Heart left ventricle (tissue), 16 donors: ENCODE results near the gene BICDL1. TPM values are rescaled to one million over a fixed set of nuclear protein-coding genes. Genes with fewer than 3 reads are reported as not detected.

Experiments
- ATAC-seq, 4 donors: fragments of 200-7000 bp; cut with Tn5 transposase; one replicate each; pipeline ENCODE4 v1.9.1; 2020 to 2022; ENCODE audit warnings: moderate library complexity in 4 of 4, mild to moderate bottlenecking in 3 of 4, moderate number of reproducible peaks in 1 of 4
- DNase-seq, 5 donors: peaks; one replicate each; pipeline ENCODE4 v3.0.0-alpha.2; 2020
- H3K27ac ChIP-seq, 12 donors: fragments of 200-600 bp; sonication (generic) in 4 of 12; one replicate each; pipeline versions ENCODE4 v1.5.0 to v1.8.0; 2016 to 2022; ENCODE audit warnings: mild to moderate bottlenecking in 2 of 12
- H3K27me3 ChIP-seq, 9 donors: fragments of 200-600 bp; sonication (generic) in 2 of 9; one replicate each; pipeline versions ENCODE4 v1.5.1 to v1.8.0; 2016 to 2022; ENCODE audit warnings: mild to moderate bottlenecking in 3 of 9
- H3K36me3 ChIP-seq, 9 donors: fragments of 200-600 bp; sonication (generic) in 2 of 9; one replicate each; pipeline versions ENCODE4 v1.5.0 to v1.8.0; 2018 to 2022; ENCODE audit warnings: mild to moderate bottlenecking in 2 of 9
- H3K4me1 ChIP-seq, 12 donors: fragments of 200-600 bp; sonication (generic) in 4 of 12; one replicate each; pipeline versions ENCODE4 v1.5.0 to v1.8.0; 2016 to 2022; ENCODE audit warnings: mild to moderate bottlenecking in 3 of 12
- H3K4me3 ChIP-seq, 12 donors: fragments of 200-600 bp; sonication (generic) in 4 of 12; one replicate each; pipeline versions ENCODE4 v1.5.0 to v1.8.0; 2017 to 2022; ENCODE audit warnings: mild to moderate bottlenecking in 9 of 12, moderate library complexity in 4 of 12
- H3K9me3 ChIP-seq, 12 donors: fragments of 200-600 bp; sonication (generic) in 4 of 12; one replicate each; pipeline versions ENCODE4 v1.5.0 to v1.8.0; 2016 to 2022; ENCODE audit warnings: mild to moderate bottlenecking in 1 of 12
- POLR2A ChIP-seq, 2 donors: fragments of 450-650 bp; IDR thresholded peaks; one replicate each; pipeline ENCODE4 v1.6.1; 2017; ENCODE audit warnings: antibody characterized with exemption in 2 of 2, mild to moderate bottlenecking in 2 of 2, moderate library complexity in 2 of 2
- WGBS, 4 donors: extraction: QIAGEN DNeasy Blood & Tissue Kit in 2 of 4; methylation state at CpG; one replicate each; pipeline versions ENCODE4 v1.1.5 to v1.1.7; 2013 to 2018; 5-methylcytosine and 5-hydroxymethylcytosine counted together
- intact Hi-C, 10 donors: fragments of 100-400 bp; cut with DNase I; formaldehyde crosslinking; loops; one replicate each; pipeline versions ENCODE4 v1.11.1 to v1.14.2; 2022
- polyA plus RNA-seq, 2 donors: library from polyadenylated mRNA; stranded (reverse); fragments of 200-250 nt; gene quantifications; one replicate each; pipeline ENCODE4 v1.2.3, GENCODE V29; 2013
- total RNA-seq, 9 donors: library from RNA; depleted of rRNA in 2 of 9; stranded (reverse); fragments of >200 nt in 2 of 9; fragmentation: NEBNext Ultra II Directional in 3 of 9; extraction: Animal tissue kit (Norgen Biotek cat#: 25700) in 3 of 9; gene quantifications; one replicate each; pipeline versions ENCODE4 v1.1.0 to v1.2.4, GENCODE V29; 2016 to 2023
- TF ChIP-seq, protein P1 (sequence below), 12 donors: fragments of 200-600 bp; sonication (generic) in 4 of 12; IDR thresholded peaks; one replicate each; pipeline versions ENCODE4 v1.5.0 to v1.8.0; 2018 to 2022; ENCODE audit warnings: antibody characterized with exemption in 12 of 12, mild to moderate bottlenecking in 5 of 12
- donor health status: ischemic (EF 13 %, LVEDD 7.1; RV severe dilation, severe dysfunction).
- donor health status: healthy with polysubstance abuse.
- donor health status: DM: no; HTN: yes; CAD: no.
- donor health status: DM: no; HTN: no; CAD: no.
- donor health status: ischemic (EF 25% LVEDD 6.9; RV normal size, moderate dysfunction).
- donor health status: ischemic (EF 25% LVEDD 5.7; RV mildly dilated, moderate dysfunction).
- donor health status: healthy.
- donor health status: DM: yes; HTN: yes; CAD: no.
- donor health status: ischemic (EF 35%, LVEDD 5.7; RV mildly dilated, moderate dysfunction).
- donor health status: nonischemic (EF 11% LVEDD 7.7; RV severe dilation, severe dysfunction).
- donor health status: DM: yes; HTN: yes; CAD: no.
- donor health status: PGD.
- donor health status: ischemic (EF 29% LVEDD 5.4; RV normal size, mild dysfunction).
- donor health status: nonischemic (EF 23%, LVEDD 6.1; RV moderate dilation, normal function).

Gene BICDL1
- total and polyA plus RNA-seq, 11 donors: 0.12 to 28.0 (median 0.30) TPM; not detected in 4

DNA sequence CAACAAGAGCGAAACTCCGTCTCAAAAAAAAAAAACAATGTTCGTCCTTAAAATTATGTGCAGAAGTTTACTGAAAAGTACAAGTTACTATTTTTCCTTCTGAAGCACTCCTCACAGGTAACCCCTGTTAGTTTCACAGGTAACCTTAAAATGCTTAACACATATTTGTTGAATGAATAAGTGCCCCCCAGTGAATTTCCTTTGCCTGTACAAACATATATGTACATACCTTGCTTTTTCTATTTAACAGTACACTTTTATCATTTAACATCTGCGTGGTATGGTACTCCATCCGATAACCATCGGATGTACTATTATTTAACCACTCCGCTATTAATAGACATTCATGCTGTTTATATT is 128.9 kb downstream of the BICDL1 start:
- Histone ChIP-seq H3K27ac (peak overlapping the region in 4 of 12 donors; percentile 96 to 99 (median 98)), H3K36me3 (peaks cover 0 to 17% (median 0%) of the 10 kb centered on the region in 9 donors), H3K4me3 (peak overlapping the region; percentile 61 to 97 (median 88)), H3K4me1 (peaks cover 7 to 74% (median 32%) of the 10 kb centered on the region in 12 donors), H3K27me3 (no peaks in the 10 kb centered on the region), H3K9me3 (no peaks in the 10 kb centered on the region)
- ATAC-seq: no peak
- 31 to 46% (median 34%) methylated on average over 7 of the region's 7 CpGs for WGBS, 4 donors
- intact Hi-C loops: loop anchor here in 1 of 10 donors (2.0 kb wide), 1 partner anchor 77 kb away; the partner anchor contains the start of gene GCN1
- no peak for TF ChIP-seq POLR2A (IDR thresholded peaks at IDR 0.05)
- TF ChIP-seq, protein P1, sequence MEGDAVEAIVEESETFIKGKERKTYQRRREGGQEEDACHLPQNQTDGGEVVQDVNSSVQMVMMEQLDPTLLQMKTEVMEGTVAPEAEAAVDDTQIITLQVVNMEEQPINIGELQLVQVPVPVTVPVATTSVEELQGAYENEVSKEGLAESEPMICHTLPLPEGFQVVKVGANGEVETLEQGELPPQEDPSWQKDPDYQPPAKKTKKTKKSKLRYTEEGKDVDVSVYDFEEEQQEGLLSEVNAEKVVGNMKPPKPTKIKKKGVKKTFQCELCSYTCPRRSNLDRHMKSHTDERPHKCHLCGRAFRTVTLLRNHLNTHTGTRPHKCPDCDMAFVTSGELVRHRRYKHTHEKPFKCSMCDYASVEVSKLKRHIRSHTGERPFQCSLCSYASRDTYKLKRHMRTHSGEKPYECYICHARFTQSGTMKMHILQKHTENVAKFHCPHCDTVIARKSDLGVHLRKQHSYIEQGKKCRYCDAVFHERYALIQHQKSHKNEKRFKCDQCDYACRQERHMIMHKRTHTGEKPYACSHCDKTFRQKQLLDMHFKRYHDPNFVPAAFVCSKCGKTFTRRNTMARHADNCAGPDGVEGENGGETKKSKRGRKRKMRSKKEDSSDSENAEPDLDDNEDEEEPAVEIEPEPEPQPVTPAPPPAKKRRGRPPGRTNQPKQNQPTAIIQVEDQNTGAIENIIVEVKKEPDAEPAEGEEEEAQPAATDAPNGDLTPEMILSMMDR (IDR thresholded peaks at IDR 0.05): no peak
- DNase-seq: no peak

DNA sequence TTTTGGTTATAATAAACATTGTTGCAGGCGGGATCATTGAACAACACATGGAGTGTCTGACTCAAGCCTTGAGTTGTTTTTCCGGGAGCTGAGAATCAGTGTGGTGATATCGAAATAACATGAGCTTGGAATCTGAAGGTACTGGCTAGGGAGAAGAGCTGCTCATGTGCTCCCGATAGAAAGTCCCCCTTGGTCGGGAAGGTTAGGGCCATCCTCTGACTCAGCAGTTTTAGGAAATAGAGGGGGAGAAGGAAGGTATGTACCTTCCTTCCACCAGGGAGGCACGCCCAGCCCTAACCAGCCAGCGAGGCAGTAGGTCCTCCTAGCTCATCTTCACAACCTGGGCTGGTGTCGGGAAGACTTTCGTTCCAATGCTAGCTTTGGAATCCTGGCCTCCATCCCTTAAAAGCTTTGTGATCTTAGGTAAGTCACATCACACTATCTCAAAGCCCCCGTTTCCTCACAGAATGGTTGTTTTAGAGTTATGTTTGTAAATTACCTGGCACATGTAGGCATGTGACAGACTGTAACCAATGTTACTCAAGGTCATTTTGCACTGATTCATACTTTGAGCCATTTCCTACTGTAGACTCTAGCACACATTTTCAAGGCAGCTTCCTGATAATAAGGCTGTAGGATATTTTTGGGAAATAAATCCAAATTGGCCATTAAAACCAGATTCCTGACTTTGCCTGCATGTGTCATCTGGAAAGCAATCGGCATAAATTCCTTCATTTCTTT is 129.5 kb downstream of the BICDL1 start:
- DNase-seq (peak in 1 of 5 donors; percentile 31), ATAC-seq (no peak)

DNA sequence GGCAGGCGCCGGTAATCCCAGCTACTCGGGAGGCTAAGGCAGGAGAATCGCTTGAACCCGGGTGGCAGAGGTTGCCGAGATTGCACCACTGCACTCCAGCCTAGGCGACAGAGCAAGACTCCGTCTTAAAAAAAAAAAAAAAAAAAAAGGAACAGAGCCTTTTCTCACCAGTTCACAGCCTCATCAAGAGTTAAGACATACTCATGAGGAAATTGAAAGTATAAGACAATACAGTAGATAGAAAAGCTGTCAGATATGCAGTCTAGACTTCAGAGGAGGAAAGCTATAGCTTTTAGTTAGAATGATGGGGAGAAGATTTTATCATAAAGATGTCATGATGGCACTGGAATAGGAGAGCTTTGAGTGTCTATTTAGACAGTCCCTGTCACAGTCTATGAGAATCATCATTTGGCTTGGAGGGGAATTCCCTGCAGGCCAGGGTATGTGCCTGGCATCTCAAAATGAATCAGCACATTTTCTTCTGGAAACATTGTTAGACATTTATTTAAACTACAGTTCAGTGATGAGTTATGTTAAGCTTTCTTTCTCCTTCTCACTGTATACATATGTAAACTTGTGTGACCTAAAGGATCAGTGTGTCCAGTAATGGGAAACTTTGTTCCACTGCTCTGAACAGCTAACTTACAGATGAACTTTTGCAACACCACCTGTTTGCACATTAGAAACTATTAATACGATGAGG is 130.4 kb downstream of the BICDL1 start:
- 77 to 91% (median 88%) methylated on average over 9 of the region's 9 CpGs for WGBS, 4 donors
- no peaks in the 10 kb centered on the region for H3K27me3 ChIP-seq
- H3K4me3 ChIP-seq: no peak overlapping the region
- peaks cover 0 to 4% (median 0%) of the 10 kb centered on the region in 9 donors for H3K36me3 ChIP-seq
- peak overlapping the region in 1 of 12 donors; percentile 68 for H3K27ac ChIP-seq
- peaks cover 7 to 72% (median 32%) of the 10 kb centered on the region in 12 donors for H3K4me1 ChIP-seq
- intact Hi-C loops: no loop called here
- ATAC-seq (no peak), DNase-seq (peak in 1 of 5 donors; percentile 11)
- H3K9me3 ChIP-seq: no peaks in the 10 kb centered on the region
- TF ChIP-seq, protein P1 (IDR thresholded peaks at IDR 0.05): no peak
- no peak for TF ChIP-seq POLR2A (IDR thresholded peaks at IDR 0.05)

More for the DNA sequence above, 129.5 kb downstream of the BICDL1 start:
- Histone ChIP-seq H3K27ac (peak overlapping the region in 2 of 12 donors; percentile 28 to 68), H3K9me3 (no peaks in the 10 kb centered on the region), H3K4me3 (peak overlapping the region in 10 of 12 donors; percentile 61 to 97 (median 88)), H3K4me1 (peaks cover 7 to 72% (median 32%) of the 10 kb centered on the region in 12 donors), H3K27me3 (no peaks in the 10 kb centered on the region), H3K36me3 (peaks cover 0 to 14% (median 0%) of the 10 kb centered on the region in 9 donors)
- 57 to 67% (median 59%) methylated on average over 11 of the region's 11 CpGs for WGBS, 4 donors
- intact Hi-C loops: no loop called here
- TF ChIP-seq, protein P1 (IDR thresholded peaks at IDR 0.05): no peak
- TF ChIP-seq POLR2A (IDR thresholded peaks at IDR 0.05): no peak

DNA sequence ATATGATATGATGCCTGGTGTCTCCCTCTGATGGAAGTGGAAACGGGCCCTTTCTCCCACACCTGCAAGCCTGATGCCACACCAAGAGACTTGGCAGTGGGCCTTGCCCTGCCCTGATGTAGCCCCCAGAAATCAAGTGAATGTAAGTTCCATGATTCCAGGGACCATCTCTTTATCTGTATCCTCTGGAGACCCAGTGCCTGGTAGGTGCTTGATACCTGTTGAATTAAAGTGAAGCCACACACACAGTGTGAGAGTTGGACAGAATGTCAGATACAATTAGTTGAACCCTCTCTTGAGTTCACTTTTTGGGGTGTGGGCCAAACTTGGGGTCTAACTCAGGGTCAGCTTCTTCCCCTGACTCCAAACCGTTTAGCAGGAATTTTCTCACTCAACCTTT is 132.3 kb downstream of the BICDL1 start:
- H3K4me3 ChIP-seq: no peak overlapping the region
- no peaks in the 10 kb centered on the region for H3K27me3 ChIP-seq
- peaks cover 0 to 9% (median 1%) of the 10 kb centered on the region in 9 donors for H3K36me3 ChIP-seq
- TF ChIP-seq, protein P1 (IDR thresholded peaks at IDR 0.05): no peak
- no peak for TF ChIP-seq POLR2A (IDR thresholded peaks at IDR 0.05)
- no peak overlapping the region for H3K27ac ChIP-seq
- intact Hi-C loops: no loop called here
- peaks cover 0 to 69% (median 20%) of the 10 kb centered on the region in 12 donors for H3K4me1 ChIP-seq
- no peaks in the 10 kb centered on the region for H3K9me3 ChIP-seq
- ATAC-seq (no peak), DNase-seq (peak in 1 of 5 donors; percentile 31)
- 70 to 78% (median 75%) methylated on average over 2 of the region's 2 CpGs for whole genome bisulfite sequencing, 4 donors
